HFF-Myc (cell line): Measurements from ENCODE around the gene SPSB4.

ENCODE experiments used
- DNase-seq: peaks from one replicate; pipeline ENCODE4 v3.0.0-alpha.2; 2011; ENCODE audit warnings: low read depth; ENCODE audit errors: extremely low read depth
- H3K4me3 ChIP-seq: replicated peaks from 2 replicates; pipeline ENCODE4 v1.5.1; 2011; ENCODE audit warnings: low read depth, mild to moderate bottlenecking, control low read depth, low read length
- CTCF ChIP-seq: IDR thresholded peaks from 2 replicates; pipeline ENCODE4 v1.5.1; 2012; ENCODE audit warnings: mild to moderate bottlenecking, low read depth, low read length, control low read depth; ENCODE audit errors: missing control alignments

Gene SPSB4

GRCh38 chr3:141123677-141124410 lies 72.7 kb downstream of the SPSB4 start:
- no peak for DNase-seq
- no peak overlapping the region for H3K4me3 ChIP-seq
- no peak for TF ChIP-seq CTCF

DNA sequence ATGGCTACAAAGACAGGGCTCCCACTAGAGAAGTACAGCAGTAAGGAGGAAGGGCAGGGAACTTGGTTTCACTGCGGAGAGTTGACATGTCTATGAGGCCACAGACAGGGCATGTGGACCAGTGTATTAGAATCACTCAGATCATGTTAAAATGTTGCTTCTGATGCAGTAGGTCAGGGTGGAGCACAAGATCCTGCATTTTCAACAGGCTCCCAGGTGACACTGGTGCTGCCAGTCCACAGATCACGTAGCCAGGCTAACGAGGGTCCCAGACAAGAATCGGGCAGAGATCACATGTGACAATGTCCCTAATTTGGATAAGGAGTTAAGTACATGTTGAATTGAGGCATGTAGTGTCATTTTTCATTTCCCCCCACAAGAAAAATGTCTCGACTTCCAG lies 73.6 kb downstream of the SPSB4 start:
- no peak for TF ChIP-seq CTCF
- no peak for DNase-seq
- H3K4me3 ChIP-seq: no peak overlapping the region

- no peak for DNase-seq
- no peak for TF ChIP-seq CTCF
- no peak overlapping the region for H3K4me3 ChIP-seq
These were observed 74.2 kb downstream of the SPSB4 start for GRCh38 chr3:141125351-141125750.

DNA sequence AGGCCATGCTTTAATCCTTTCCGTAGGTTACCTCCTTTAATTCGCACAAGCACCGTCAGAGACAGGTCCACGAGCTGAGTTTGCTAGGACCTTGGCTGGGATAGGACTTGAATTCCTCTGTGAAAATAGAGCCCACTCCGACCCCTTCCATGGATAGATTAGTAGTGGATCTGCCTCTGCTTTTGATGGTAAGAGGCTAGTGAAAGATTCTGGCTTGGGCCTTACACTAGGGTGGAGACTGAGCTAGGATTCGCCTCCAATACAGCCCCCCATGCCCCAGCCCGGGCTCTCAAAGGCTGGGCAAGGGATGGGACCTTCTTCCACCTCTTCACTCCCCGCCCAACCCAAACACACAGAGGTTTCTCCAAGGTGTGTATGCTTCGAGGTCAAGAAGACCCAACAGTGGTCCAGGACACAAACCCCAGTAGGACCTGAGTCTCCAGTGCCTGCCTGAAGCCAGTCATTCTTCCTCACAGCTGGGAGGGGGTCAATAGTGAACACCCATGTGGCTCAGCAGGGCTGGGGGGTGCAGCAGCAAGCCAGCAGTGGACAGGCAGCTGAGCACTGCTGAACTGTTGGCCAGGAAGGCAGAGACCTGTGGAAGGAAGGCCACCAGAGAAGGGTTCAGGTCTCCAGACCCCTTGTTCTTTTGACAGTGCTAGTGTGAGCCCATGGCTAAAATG lies 75.7 kb downstream of the SPSB4 start:
- no peak overlapping the region for H3K4me3 ChIP-seq
- TF ChIP-seq CTCF: no peak
- DNase-seq: no peak

GRCh38 chr3:141127344-141128125 lies 76.4 kb downstream of the SPSB4 start:
- no peak overlapping the region for H3K4me3 ChIP-seq
- TF ChIP-seq CTCF: no peak
- DNase-seq: no peak

DNA sequence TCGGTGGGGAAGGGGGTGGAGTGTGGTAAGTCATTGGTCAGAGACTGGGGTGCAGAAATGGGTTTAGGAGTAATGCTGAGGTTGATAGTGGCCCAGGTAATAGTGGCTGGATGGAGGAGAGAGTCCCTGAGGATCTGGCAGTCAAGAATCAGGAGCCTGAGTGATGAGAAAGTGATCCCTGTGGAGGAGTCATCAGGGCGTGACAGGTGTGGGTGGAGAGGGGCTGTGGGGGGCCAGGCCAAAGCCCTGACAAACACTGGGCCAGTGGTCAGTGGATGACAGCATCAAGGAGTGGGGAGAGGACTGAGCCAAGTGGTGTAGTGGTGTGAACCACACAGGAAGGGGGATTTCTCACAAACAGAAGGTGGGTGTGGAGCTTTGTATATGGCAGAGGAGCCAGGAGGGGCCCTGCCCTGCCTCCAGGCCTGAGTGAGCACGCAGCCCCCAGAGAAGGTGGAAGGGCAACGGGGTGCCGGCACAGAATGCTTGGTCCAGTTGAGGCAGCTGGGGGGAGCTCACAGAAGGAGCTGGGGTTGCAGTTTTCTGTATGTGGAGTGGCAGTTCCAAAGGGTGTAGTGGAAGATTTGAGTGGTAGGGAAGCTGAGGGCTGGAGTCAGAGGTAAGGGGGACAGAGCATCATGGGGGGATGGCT lies 77.1 kb downstream of the SPSB4 start:
- no peak for TF ChIP-seq CTCF
- no peak overlapping the region for H3K4me3 ChIP-seq
- DNase-seq: no peak
